ENCODE data around the gene CNEP1R1. TPM values are rescaled to one million over a fixed set of nuclear protein-coding genes. Genes with fewer than 3 reads are reported as not detected.

Gene CNEP1R1
- total RNA-seq, 2 donors from 2014 or later: 11.5 to 22.3 TPM

- TF ChIP-seq POLR2A (IDR thresholded peaks at IDR 0.05) (no peak), CTCF (IDR thresholded peaks at IDR 0.05) (no peak)
- intact Hi-C loops (cut with DNase I): no loop called here
- Histone ChIP-seq H3K4me3 (no peak overlapping the region), H3K9me3 (no peaks in the 10 kb centered on the region), H3K4me1 (peaks cover 5% of the 10 kb centered on the region), H3K27me3 (no peaks in the 10 kb centered on the region), H3K27ac (no peak overlapping the region), H3K36me3 (replicated peaks in 1 of 2; ENCODE audit: insufficient read depth in 1 of 2, low read depth in 2 of 2) (peaks cover 0 to 6% of the 10 kb centered on the region in 2 donors)
- ATAC-seq: no peak
- WGBS, 2 donors: 93 to 96% methylated on average over 5 of the region's 5 CpGs
- no peak for DNase-seq
These were observed 47.7 kb downstream of the CNEP1R1 start for GRCh38 chr16:50072730-50073129.

GRCh38 chr16:50079397-50080140 is 54.5 kb downstream of the CNEP1R1 start:
- DNase-seq: no peak
- ATAC-seq: no peak
- Histone ChIP-seq H3K36me3 (replicated peaks in 1 of 2; ENCODE audit: insufficient read depth in 1 of 2, low read depth in 2 of 2) (peaks cover 5 to 10% of the 10 kb centered on the region in 2 donors), H3K27me3 (no peaks in the 10 kb centered on the region), H3K4me3 (no peak overlapping the region), H3K9me3 (no peaks in the 10 kb centered on the region), H3K27ac (no peak overlapping the region), H3K4me1 (no peaks in the 10 kb centered on the region)
- intact Hi-C loops (cut with DNase I): no loop called here
- TF ChIP-seq POLR2A (IDR thresholded peaks at IDR 0.05): no peak
- WGBS, 2 donors: 78 to 79% methylated on average over 9 of the region's 9 CpGs

GRCh38 chr16:50081428-50082018 is 56.5 kb downstream of the CNEP1R1 start:
- DNase-seq: no peak
- Histone ChIP-seq H3K27ac (no peak overlapping the region), H3K36me3 (replicated peaks in 1 of 2; ENCODE audit: insufficient read depth in 1 of 2, low read depth in 2 of 2) (peaks cover 5 to 13% of the 10 kb centered on the region in 2 donors), H3K9me3 (no peaks in the 10 kb centered on the region), H3K4me1 (no peaks in the 10 kb centered on the region), H3K27me3 (no peaks in the 10 kb centered on the region), H3K4me3 (no peak overlapping the region)
- TF ChIP-seq CTCF (IDR thresholded peaks at IDR 0.05): no peak
- no peak for TF ChIP-seq POLR2A (IDR thresholded peaks at IDR 0.05)
- intact Hi-C loops (cut with DNase I): no loop called here
- ATAC-seq: no peak
- WGBS, 2 donors: 89 to 93% methylated on average over 7 of the region's 7 CpGs

DNA sequence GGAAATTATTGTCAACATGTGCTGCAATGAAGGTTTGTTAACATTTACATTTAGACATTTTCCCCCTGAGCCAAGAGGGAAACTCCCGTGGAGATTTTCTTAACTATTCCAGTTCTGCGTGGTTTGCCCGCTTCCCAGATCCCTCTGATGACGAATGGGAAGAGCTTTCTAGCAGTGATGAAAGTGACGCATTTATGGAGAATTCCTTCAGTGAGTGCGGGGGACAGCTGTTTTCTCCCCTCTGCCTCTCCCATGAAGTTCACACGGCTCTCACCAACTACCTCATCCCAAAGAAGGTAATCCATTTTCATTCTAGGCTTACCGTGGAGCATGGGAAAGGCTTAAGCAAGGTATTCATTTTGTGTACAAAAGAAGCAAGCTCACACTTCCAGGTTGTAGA is 59.0 kb downstream of the CNEP1R1 start:
- ATAC-seq: no peak
- Histone ChIP-seq H3K27me3 (no peaks in the 10 kb centered on the region), H3K36me3 (replicated peaks in 1 of 2; ENCODE audit: insufficient read depth in 1 of 2, low read depth in 2 of 2) (peaks cover 8 to 18% of the 10 kb centered on the region in 2 donors), H3K27ac (no peak overlapping the region), H3K4me3 (no peak overlapping the region), H3K4me1 (no peaks in the 10 kb centered on the region), H3K9me3 (no peaks in the 10 kb centered on the region)
- WGBS, 2 donors: 85 to 88% methylated on average over 8 of the region's 8 CpGs
- intact Hi-C loops (cut with DNase I): no loop called here
- DNase-seq: no peak
- TF ChIP-seq POLR2A (IDR thresholded peaks at IDR 0.05) (no peak), CTCF (IDR thresholded peaks at IDR 0.05) (no peak)

DNA sequence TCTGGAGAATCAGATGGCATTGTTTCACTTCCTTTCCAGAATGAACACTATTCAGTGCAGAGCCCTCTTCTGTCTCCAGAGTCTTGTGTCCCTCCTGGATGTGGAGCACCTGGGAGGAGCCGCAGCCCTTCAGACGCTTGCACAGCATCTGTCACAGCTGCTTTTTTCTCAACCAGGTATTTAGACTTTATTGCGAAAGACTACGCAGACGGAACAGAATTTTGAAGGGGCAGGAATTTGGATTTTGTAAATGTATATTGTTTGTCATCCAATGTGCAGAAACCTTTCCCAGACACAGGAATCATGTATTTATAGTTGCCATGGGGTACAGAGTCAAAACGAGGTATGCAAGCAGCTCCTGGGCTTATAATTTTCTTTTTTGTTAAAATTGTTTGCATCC is 61.2 kb downstream of the CNEP1R1 start:
- Histone ChIP-seq H3K9me3 (no peaks in the 10 kb centered on the region), H3K4me3 (no peak overlapping the region), H3K36me3 (replicated peaks in 1 of 2; ENCODE audit: insufficient read depth in 1 of 2, low read depth in 2 of 2) (peaks cover 4 to 21% of the 10 kb centered on the region in 2 donors), H3K4me1 (no peaks in the 10 kb centered on the region), H3K27me3 (no peaks in the 10 kb centered on the region), H3K27ac (no peak overlapping the region)
- DNase-seq (no peak), ATAC-seq (no peak)
- WGBS, 2 donors: 86% methylated on average over 6 of the region's 6 CpGs
- no peak for TF ChIP-seq CTCF (IDR thresholded peaks at IDR 0.05)
- TF ChIP-seq POLR2A (IDR thresholded peaks at IDR 0.05): no peak
- intact Hi-C loops (cut with DNase I): no loop called here

Small RNA genes lying within 50 kb of the gene (small RNA-seq; reads per million reads assigned to genes)
- gene RF00017: not detected

Other genes starting within 250 kb of the CNEP1R1 start
- gene ZNF423, start 169.1 kb upstream of the CNEP1R1 start, total RNA-seq: 1 to 10 TPM; 4.2 to 9.2 TPM
- 10 to 100 TPM; 17.4 to 25.7 TPM for gene HEATR3, start 40.7 kb downstream of the CNEP1R1 start, total RNA-seq
- gene TENT4B, start 128.1 kb downstream of the CNEP1R1 start, total RNA-seq: 1 to 10 TPM; 2.0 to 7.0 TPM
- 1 to 10 TPM; 4.9 to 8.6 TPM for gene ADCY7, start 241.3 kb downstream of the CNEP1R1 start, total RNA-seq